Measurements from ENCODE around the gene CDCA5. TPM values are rescaled to one million over a fixed set of nuclear protein-coding genes. Genes with fewer than 3 reads are reported as not detected.
A peak's percentile ranks its signal among the peaks of the same experiment; 100 is the strongest.

The CDCA5 gene
- total RNA-seq, 1 experiment from 2014 or later, result 94.8 TPM

- H3K56ac ChIP-seq (ENCODE audit: insufficient read length, low read depth, low read length), result no peak overlapping the region
- no peak overlapping the region for H2BK20ac ChIP-seq (ENCODE audit: low read depth, low read length, poor library complexity, severe bottlenecking)
- no peaks in the 10 kb centered on the region for H3K9me3 ChIP-seq (ENCODE audit: control insufficient read depth, low read depth, low read length)
- no peak overlapping the region for H2AFZ ChIP-seq (ENCODE audit: low read length)
- no peak overlapping the region for H3K23ac ChIP-seq (ENCODE audit: insufficient read length, low read depth, low read length)
- no peak overlapping the region for H4K8ac ChIP-seq (replicated peaks; ENCODE audit: insufficient read length, low read depth, low read length)
- H3K79me1 ChIP-seq (ENCODE audit: insufficient read depth, low read depth, low read length, poor library complexity, severe bottlenecking), result no peaks in the 10 kb centered on the region
- no peak overlapping the region for H3K9ac ChIP-seq (ENCODE audit: extremely low read depth, insufficient read length, low read length)
- no peak overlapping the region for H2AK5ac ChIP-seq (ENCODE audit: insufficient read length, low read length)
- no peak overlapping the region for H2BK15ac ChIP-seq (ENCODE audit: low read depth, low read length)
- H3K9me3 Mint-ChIP-seq, result no peaks in the 10 kb centered on the region
- WGBS (ENCODE audit: extremely low coverage, insufficient read length, low lambda C conversion rate), result no CpG with 5 or more reads among the region's 18 CpGs
- H3K36me3 Mint-ChIP-seq (ENCODE audit: insufficient read depth in 1 of 3, low read depth in 3 of 3), result peaks cover 30 to 67% (median 65%) of the 10 kb centered on the region in 3 experiments
- no peaks in the 10 kb centered on the region for H4K20me1 ChIP-seq (ENCODE audit: control insufficient read depth, insufficient read depth, insufficient read length)
- peak; percentile 21; the same call in 1 of the 3 replicates for TF ChIP-seq CTCF (conservative IDR thresholded peaks at IDR 0.05)
- H2BK5ac ChIP-seq (ENCODE audit: insufficient read length, low read length), result no peak overlapping the region
- no peak overlapping the region for H3K14ac ChIP-seq (ENCODE audit: insufficient read depth, low read length)
- peaks cover 1% of the 10 kb centered on the region; the same call in 1 of the 2 replicates for H3K27me3 Mint-ChIP-seq (ENCODE audit: low read depth)
- H3K4me1 Mint-ChIP-seq, result peaks cover 10 to 24% of the 10 kb centered on the region in 2 experiments
- no peak overlapping the region for H3K4ac ChIP-seq (ENCODE audit: low read depth, low read length)
- H3K27me3 ChIP-seq (ENCODE audit: insufficient read depth, low read length), result no peaks in the 10 kb centered on the region
- no peak overlapping the region for H4K91ac ChIP-seq (ENCODE audit: insufficient read length, low read depth, low read length)
- H3T11ph ChIP-seq (ENCODE audit: low read length), result no peak overlapping the region
- H3K4me3 Mint-ChIP-seq, result peak overlapping the region; percentile 36 to 89; a peak in 4 of 5 replicates
- peak overlapping the region; percentile 82 to 86 (median 82); a peak in 6 of 7 replicates for H3K27ac Mint-ChIP-seq
- no peak overlapping the region for H4K5ac ChIP-seq (ENCODE audit: insufficient read length, low read depth, low read length)
- peaks cover 9% of the 10 kb centered on the region; the same call in 1 of the 2 replicates for H3K79me2 ChIP-seq (ENCODE audit: insufficient read depth, low read length)
- no peak overlapping the region for H2BK120ac ChIP-seq (ENCODE audit: low read depth, low read length, poor library complexity, severe bottlenecking)
- H3K18ac ChIP-seq (ENCODE audit: insufficient read length, low read depth, low read length), result no peak overlapping the region
- H3K4me1 ChIP-seq (ENCODE audit: insufficient read depth, low read length), result no peaks in the 10 kb centered on the region
- H3K23me2 ChIP-seq (ENCODE audit: insufficient read length, low read depth, low read length, poor library complexity, severe bottlenecking), result peaks cover 13% of the 10 kb centered on the region
- DNase-seq, result no peak
- H3K4me2 ChIP-seq (ENCODE audit: insufficient read depth, insufficient read length, low read length), result no peak overlapping the region
- no peak overlapping the region for H3K27ac ChIP-seq (ENCODE audit: insufficient read length, low read depth, low read length)
- no peak overlapping the region for H2BK12ac ChIP-seq (ENCODE audit: insufficient read length, low read depth, low read length)
These were observed 34.4 kb upstream of the CDCA5 start for GRCh38 chr11:65118097-65118837.

All from H9 (cell line).